ENCODE data around the gene TBKBP1.

DNA sequence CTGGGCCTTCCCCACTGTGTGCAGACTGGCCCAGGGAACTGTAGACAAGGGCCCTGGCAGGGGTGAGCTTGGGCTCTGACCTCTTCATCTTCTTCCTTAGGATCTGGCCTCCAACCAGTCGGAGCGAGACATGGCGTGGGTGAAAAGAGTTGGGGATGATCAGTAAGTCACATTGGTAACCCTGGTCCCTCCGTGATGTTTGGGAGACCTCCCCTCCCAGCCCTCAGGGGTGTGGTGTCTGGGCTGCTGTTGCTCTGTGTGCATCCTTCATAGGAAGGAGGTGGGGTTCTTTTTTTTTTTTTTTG is 5.5 kb downstream of the TBKBP1 start:
- TF ChIP-seq, protein P1, sequence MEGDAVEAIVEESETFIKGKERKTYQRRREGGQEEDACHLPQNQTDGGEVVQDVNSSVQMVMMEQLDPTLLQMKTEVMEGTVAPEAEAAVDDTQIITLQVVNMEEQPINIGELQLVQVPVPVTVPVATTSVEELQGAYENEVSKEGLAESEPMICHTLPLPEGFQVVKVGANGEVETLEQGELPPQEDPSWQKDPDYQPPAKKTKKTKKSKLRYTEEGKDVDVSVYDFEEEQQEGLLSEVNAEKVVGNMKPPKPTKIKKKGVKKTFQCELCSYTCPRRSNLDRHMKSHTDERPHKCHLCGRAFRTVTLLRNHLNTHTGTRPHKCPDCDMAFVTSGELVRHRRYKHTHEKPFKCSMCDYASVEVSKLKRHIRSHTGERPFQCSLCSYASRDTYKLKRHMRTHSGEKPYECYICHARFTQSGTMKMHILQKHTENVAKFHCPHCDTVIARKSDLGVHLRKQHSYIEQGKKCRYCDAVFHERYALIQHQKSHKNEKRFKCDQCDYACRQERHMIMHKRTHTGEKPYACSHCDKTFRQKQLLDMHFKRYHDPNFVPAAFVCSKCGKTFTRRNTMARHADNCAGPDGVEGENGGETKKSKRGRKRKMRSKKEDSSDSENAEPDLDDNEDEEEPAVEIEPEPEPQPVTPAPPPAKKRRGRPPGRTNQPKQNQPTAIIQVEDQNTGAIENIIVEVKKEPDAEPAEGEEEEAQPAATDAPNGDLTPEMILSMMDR (IDR thresholded peaks at IDR 0.05; ENCODE audit: insufficient read depth, low read length), result no peak
- TF ChIP-seq, protein P2, sequence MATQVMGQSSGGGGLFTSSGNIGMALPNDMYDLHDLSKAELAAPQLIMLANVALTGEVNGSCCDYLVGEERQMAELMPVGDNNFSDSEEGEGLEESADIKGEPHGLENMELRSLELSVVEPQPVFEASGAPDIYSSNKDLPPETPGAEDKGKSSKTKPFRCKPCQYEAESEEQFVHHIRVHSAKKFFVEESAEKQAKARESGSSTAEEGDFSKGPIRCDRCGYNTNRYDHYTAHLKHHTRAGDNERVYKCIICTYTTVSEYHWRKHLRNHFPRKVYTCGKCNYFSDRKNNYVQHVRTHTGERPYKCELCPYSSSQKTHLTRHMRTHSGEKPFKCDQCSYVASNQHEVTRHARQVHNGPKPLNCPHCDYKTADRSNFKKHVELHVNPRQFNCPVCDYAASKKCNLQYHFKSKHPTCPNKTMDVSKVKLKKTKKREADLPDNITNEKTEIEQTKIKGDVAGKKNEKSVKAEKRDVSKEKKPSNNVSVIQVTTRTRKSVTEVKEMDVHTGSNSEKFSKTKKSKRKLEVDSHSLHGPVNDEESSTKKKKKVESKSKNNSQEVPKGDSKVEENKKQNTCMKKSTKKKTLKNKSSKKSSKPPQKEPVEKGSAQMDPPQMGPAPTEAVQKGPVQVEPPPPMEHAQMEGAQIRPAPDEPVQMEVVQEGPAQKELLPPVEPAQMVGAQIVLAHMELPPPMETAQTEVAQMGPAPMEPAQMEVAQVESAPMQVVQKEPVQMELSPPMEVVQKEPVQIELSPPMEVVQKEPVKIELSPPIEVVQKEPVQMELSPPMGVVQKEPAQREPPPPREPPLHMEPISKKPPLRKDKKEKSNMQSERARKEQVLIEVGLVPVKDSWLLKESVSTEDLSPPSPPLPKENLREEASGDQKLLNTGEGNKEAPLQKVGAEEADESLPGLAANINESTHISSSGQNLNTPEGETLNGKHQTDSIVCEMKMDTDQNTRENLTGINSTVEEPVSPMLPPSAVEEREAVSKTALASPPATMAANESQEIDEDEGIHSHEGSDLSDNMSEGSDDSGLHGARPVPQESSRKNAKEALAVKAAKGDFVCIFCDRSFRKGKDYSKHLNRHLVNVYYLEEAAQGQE (IDR thresholded peaks at IDR 0.05; ENCODE audit: insufficient replicate concordance, low read depth), result no peak
- TF ChIP-seq POLR2AphosphoS5 (IDR thresholded peaks at IDR 0.05; ENCODE audit: low read depth) (no peak), SPI1 (IDR thresholded peaks at IDR 0.05; ENCODE audit: borderline replicate concordance, low read depth) (no peak)

Data from HL-60 (cell line).